Amygdala (tissue), 56 donors: Measurements from ENCODE around the gene RBM47.
"Not testable (repeated sequence)": the region's sequence is repeated elsewhere in the genome, so short reads cannot be mapped to it uniquely, and the experiment has no call there.

Source experiments
- DNase-seq, 56 donors: peaks; one replicate each; lab custom pipeline; 2025; lab: John Stamatoyannopoulos, UW

Gene RBM47

GRCh38 chr4:40546506-40546905 is 83.2 kb downstream of the RBM47 start:
- no peak for DNase-seq

GRCh38 chr4:40545487-40545886 is 84.2 kb downstream of the RBM47 start:
- not testable (repeated sequence) for DNase-seq

DNA sequence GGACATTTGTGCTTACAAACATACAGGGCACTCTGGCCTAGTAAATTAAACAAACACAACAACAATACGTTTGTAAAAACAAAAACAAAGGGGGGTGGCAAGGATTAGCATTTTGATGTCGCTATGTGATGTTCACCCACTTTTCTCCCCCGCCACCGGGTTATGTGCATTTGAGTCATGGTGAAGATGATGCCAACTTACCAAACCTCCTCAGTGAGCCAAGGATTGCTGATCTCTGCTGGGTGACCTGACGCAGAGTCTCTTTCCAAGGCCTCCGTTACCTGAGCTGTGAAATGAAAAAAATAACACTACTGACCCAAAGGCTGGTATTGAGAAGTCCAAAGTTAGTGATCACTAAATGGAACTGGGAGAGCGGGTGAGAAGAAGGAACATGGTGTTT is 85.4 kb downstream of the RBM47 start:
- DNase-seq, result no peak

DNA sequence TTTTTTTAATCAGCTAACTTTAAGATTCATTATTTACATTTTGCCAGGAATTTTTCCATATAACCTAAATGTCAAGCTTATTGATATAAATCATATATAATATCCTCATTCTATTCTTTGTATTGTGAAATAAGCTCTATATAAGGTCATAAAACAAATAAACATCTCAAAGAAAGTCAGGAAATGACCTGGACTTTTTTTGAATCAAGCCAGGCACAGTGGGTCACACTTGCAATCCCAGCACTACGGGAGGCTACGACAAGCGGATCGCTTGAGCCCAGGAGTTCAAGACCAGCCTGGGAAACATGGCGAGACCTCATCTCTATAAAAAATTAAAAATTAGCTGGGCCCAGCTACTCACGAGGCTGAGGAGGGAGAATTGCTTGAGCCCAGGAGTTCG is 88.9 kb downstream of the RBM47 start:
- no peak for DNase-seq

GRCh38 chr4:40536032-40536431 is 93.6 kb downstream of the RBM47 start:
- DNase-seq, result no peak

GRCh38 chr4:40531636-40532023 is 98.0 kb downstream of the RBM47 start:
- DNase-seq, result no peak

GRCh38 chr4:40530961-40531635 is 98.6 kb downstream of the RBM47 start:
- no peak for DNase-seq

DNA sequence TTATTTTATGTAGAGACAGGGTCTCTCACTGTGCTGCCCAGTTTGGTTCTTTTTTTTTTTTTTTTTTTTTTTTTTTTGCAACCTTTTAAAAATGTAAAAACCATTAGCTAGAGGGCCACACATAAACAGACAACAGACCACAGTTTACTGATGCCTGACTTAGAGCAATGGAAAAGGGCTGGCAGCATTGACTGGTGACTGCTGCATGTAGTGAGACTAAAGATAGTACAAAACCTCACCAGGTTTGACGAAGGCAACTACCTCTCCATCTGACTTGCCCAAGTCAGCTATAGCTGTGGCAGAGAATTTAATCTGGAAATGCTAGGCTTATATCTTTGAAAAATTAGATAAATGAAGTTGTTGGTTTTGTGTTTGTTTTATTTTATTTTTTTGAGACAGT is 102.9 kb downstream of the RBM47 start:
- DNase-seq, result no peak

- DNase-seq, result no peak
Observed at GRCh38 chr4:40525752-40526598, 103.7 kb downstream of the RBM47 start.

DNA sequence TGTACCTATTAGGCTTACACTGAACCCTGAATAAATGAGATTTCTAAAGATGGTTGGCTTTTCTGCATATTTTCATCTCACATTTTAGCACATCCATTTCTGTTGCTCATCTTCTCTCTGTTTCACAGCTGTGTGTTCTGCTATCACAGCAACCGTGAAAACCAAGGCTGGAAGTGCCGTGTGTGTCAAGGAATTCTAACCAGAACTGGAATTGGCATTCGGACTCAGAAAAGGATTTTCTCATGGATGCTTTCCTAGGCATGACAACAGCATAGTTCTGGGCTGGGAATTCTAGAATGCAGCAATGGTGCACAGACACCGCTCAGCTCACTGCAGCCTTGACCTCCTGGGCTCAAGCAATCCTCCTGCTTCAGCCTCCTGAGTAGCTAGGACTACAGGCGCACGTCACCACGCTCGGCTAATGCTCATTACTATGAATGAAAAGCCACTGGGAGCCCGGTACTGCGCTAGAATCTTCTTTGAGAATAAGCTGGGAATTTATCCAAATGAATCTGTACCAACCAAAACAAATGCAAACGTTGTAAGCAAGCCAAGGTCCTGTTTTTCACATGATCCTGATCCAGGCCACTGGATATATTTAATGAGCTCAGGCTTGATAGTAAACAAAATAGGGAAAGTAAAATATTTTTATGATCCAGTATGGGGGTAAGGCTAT is 105.2 kb downstream of the RBM47 start:
- peak in 1 of 56 donors; percentile 2 for DNase-seq

- DNase-seq, result no peak
Observed at GRCh38 chr4:40523581-40523980, 106.1 kb downstream of the RBM47 start.

- no peak for DNase-seq
Observed at GRCh38 chr4:40521957-40522356, 107.7 kb downstream of the RBM47 start.

- DNase-seq, result no peak
Observed at GRCh38 chr4:40520533-40520932, 109.1 kb downstream of the RBM47 start.

DNA sequence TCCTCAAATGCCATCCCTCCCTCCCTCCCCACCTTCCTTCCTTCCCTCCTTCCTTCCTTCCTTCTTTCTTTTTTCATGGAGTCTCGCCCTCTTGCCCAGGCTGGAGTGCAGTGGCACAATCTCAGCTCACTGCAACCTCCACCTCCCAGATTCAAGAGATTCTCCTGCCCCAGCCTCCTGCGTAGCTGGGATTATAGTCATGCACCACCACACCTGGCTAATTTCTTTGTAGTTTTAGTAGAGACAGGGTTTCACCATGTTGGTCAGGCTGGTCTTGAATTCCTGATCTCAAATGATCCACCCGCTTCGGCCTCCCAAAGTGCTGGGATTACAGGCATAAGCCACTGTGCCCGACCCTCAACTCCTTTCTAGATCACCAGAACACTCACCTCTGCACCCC is 112.6 kb downstream of the RBM47 start:
- DNase-seq, result not testable (repeated sequence)

DNA sequence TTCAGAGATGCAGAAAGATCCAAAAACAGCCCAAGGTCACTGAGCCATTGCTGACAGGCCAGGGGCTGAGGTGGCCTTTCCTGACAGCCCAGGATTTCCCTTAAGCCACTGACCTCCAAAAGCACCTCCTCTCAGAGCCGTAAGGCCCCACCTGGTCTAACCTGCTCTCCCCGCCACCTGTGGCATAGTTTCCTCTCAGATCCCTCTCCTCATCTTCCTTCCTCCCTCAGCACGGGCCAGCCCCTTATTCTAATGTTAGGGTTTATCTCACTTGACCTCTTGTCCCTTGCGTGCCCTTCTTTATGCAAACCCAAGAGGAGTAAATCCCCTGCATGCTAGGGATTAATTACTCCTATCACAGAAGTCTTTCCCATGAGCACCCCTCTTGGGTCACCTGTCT is 113.0 kb downstream of the RBM47 start:
- DNase-seq, result no peak

GRCh38 chr4:40515398-40516293 is 114.0 kb downstream of the RBM47 start:
- no peak for DNase-seq

DNA sequence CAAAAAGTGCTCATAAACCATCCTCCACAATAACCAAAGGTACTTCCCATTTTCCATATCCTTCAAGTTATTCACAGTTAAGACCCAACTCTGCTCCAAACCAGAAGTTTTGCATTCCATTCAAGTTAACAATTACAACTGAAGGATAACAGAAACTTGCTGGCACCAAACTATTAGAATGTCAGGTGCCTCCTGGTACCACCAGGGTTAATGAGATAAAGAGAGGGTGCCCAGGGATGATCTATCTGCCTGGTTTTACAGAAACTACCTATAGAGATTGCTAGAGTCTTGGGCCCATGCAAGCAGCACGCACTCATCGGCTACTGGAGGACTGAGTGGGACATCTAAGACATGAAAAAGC is 114.6 kb downstream of the RBM47 start:
- DNase-seq, result no peak

GRCh38 chr4:40514497-40514951 is 115.1 kb downstream of the RBM47 start:
- DNase-seq, result no peak

DNA sequence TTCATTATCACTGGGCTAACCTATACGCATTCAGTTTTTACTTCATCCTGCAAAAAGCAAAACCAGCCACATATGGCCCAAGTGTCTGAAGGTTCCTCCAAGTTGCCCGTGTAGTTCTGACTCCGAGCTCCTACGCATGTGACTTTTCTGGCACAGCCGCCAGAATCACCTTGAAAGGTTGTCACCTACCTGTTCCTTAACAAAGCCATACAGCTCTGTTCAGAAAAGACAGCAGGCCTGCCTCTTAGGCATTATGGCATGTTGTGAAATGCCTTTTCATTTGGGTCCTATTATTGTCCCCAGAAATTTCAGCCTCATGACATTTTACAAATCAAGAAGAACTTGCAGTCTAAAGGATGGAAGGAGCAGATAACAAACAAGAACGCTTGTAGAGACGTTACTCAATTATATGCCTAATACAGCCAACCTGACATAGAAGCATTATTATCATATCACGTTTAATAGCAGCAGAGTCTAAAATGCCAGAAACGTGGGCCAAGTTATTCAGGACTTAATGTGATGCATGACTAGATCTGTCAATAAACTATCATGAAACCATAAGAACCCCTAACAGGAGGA is 118.5 kb downstream of the RBM47 start:
- no peak for DNase-seq

- DNase-seq, result no peak
Observed at GRCh38 chr4:40507977-40508376, 121.7 kb downstream of the RBM47 start.
